ENCODE measurements around the gene MYO3B.

The MYO3B gene

GRCh38 chr2:170236680-170237047, 58.7 kb downstream of the MYO3B start:
- DNase-seq (ENCODE audit: low read depth in 1 of 2, low spot score in 1 of 2) = no peak

GRCh38 chr2:170237572-170238120, 59.7 kb downstream of the MYO3B start:
- DNase-seq (ENCODE audit: low read depth in 1 of 2, low spot score in 1 of 2) = no peak

- DNase-seq (ENCODE audit: low read depth in 1 of 2, low spot score in 1 of 2) = no peak
Observed at GRCh38 chr2:170238776-170239175, 60.8 kb downstream of the MYO3B start.

GRCh38 chr2:170240629-170241028, 62.7 kb downstream of the MYO3B start:
- DNase-seq (ENCODE audit: low read depth in 1 of 2, low spot score in 1 of 2) = no peak

- no peak for DNase-seq (ENCODE audit: low read depth in 1 of 2, low spot score in 1 of 2)
Observed at GRCh38 chr2:170241756-170242155, 63.8 kb downstream of the MYO3B start.

- no peak for DNase-seq (ENCODE audit: low read depth in 1 of 2, low spot score in 1 of 2)
Observed at GRCh38 chr2:170243118-170243837, 65.3 kb downstream of the MYO3B start.

GRCh38 chr2:170243898-170244297, 66.0 kb downstream of the MYO3B start:
- DNase-seq (ENCODE audit: low read depth in 1 of 2, low spot score in 1 of 2) = no peak

GRCh38 chr2:170244555-170244954, 66.6 kb downstream of the MYO3B start:
- DNase-seq (ENCODE audit: low read depth in 1 of 2, low spot score in 1 of 2) = no peak

- DNase-seq (ENCODE audit: low read depth in 1 of 2, low spot score in 1 of 2) = no peak
Observed at GRCh38 chr2:170245312-170245711, 67.4 kb downstream of the MYO3B start.

- DNase-seq (ENCODE audit: low read depth in 1 of 2, low spot score in 1 of 2) = no peak
Observed at GRCh38 chr2:170247333-170247732, 69.4 kb downstream of the MYO3B start.

- no peak for DNase-seq (ENCODE audit: low read depth in 1 of 2, low spot score in 1 of 2)
Observed at GRCh38 chr2:170247882-170248393, 70.0 kb downstream of the MYO3B start.

- DNase-seq (ENCODE audit: low read depth in 1 of 2, low spot score in 1 of 2) = no peak
Observed at GRCh38 chr2:170248574-170249393, 70.8 kb downstream of the MYO3B start.

GRCh38 chr2:170249761-170250160, 71.8 kb downstream of the MYO3B start:
- DNase-seq (ENCODE audit: low read depth in 1 of 2, low spot score in 1 of 2) = no peak

GRCh38 chr2:170250584-170250983, 72.6 kb downstream of the MYO3B start:
- DNase-seq (ENCODE audit: low read depth in 1 of 2, low spot score in 1 of 2) = no peak

GRCh38 chr2:170252414-170252813, 74.5 kb downstream of the MYO3B start:
- DNase-seq (ENCODE audit: low read depth in 1 of 2, low spot score in 1 of 2) = no peak

GRCh38 chr2:170253721-170254230, 75.8 kb downstream of the MYO3B start:
- DNase-seq (ENCODE audit: low read depth in 1 of 2, low spot score in 1 of 2) = no peak

- DNase-seq (ENCODE audit: low read depth in 1 of 2, low spot score in 1 of 2) = no peak
Observed at GRCh38 chr2:170254293-170254732, 76.4 kb downstream of the MYO3B start.

GRCh38 chr2:170255137-170255536, 77.2 kb downstream of the MYO3B start:
- no peak for DNase-seq (ENCODE audit: low read depth in 1 of 2, low spot score in 1 of 2)

- DNase-seq (ENCODE audit: low read depth in 1 of 2, low spot score in 1 of 2) = no peak
Observed at GRCh38 chr2:170255971-170256370, 78.0 kb downstream of the MYO3B start.

- DNase-seq (ENCODE audit: low read depth in 1 of 2, low spot score in 1 of 2) = no peak
Observed at GRCh38 chr2:170258382-170258781, 80.4 kb downstream of the MYO3B start.

GRCh38 chr2:170260188-170260587, 82.2 kb downstream of the MYO3B start:
- no peak for DNase-seq (ENCODE audit: low read depth in 1 of 2, low spot score in 1 of 2)

- DNase-seq (ENCODE audit: low read depth in 1 of 2, low spot score in 1 of 2) = no peak
Observed at GRCh38 chr2:170261566-170261965, 83.6 kb downstream of the MYO3B start.

Data from activated T-helper 1 cell treated with anti-CD3 and anti-CD28 coated beads, Interleukin-2, amount 50 U/mL, for 16 hours (primary cell).